B cell (primary cell): ENCODE results near the gene RPS25. TPM values are rescaled to one million over a fixed set of nuclear protein-coding genes. Genes with fewer than 3 reads are reported as not detected.
"Not testable (repeated sequence)": the region's sequence is repeated elsewhere in the genome, so short reads cannot be mapped to it uniquely, and the experiment has no call there.

Experiments
- ATAC-seq: fragments of 200-7000 bp; cut with Tn5 transposase; one replicate; pipeline ENCODE4 v1.10.0; 2021; ENCODE audit warnings: low read depth, mild to moderate bottlenecking, moderate number of reproducible peaks, moderate library complexity
- CTCF ChIA-PET: fragments of 350-600 bp; sonication (Branson Sonifier 250); formaldehyde crosslinking; loops from one replicate; lab custom pipeline; 2021; ENCODE audit warnings: antibody characterized with exemption, inconsistent platforms; lab: Charles Lee
- POLR2A ChIA-PET: fragments of 350-600 bp; sonication (Branson Sonifier 250); formaldehyde crosslinking; loops from one replicate; lab custom pipeline; 2021; ENCODE audit warnings: antibody characterized with exemption; lab: Charles Lee
- DNase-seq: peaks from one replicate; pipeline ENCODE4 v3.0.0; 2013
- H2AFZ ChIP-seq: 2 replicates; pipeline ENCODE4 v1.6.1; 2012; ENCODE audit warnings: mild to moderate bottlenecking, low read depth, low read length; ENCODE audit not compliant: insufficient read depth, poor library complexity, severe bottlenecking
- H3K27ac ChIP-seq, 2 donors: 1 replicate in 1 of 2; 2 replicates in 1 of 2; pipeline ENCODE4 v1.5.1; 2012 to 2013; ENCODE audit warnings: low read length in 2 of 2, mild to moderate bottlenecking in 2 of 2, moderate library complexity in 1 of 2
- H3K27me3 ChIP-seq, 4 experiments: fragments of 200-600 bp in 1 of 4; sonication (generic) in 1 of 4; replicated peaks in 1 of 4; 1 replicate in 2 of 4; 2 replicates in 2 of 4; pipeline versions ENCODE4 v1.6.1 to v1.7.0; 2013 to 2016; ENCODE audit warnings: low read length in 3 of 4, mild to moderate bottlenecking in 2 of 4, mixed read lengths in 1 of 4, moderate library complexity in 1 of 4; ENCODE audit not compliant: insufficient read depth in 4 of 4, control insufficient read depth in 3 of 4; ENCODE audit errors: control extremely low read depth in 1 of 4
- H3K36me3 ChIP-seq, 2 experiments: replicated peaks in 1 of 2; 1 replicate in 1 of 2; 2 replicates in 1 of 2; pipeline versions ENCODE4 v1.6.1 to v1.7.1; 2013; ENCODE audit warnings: low read length in 1 of 2; ENCODE audit not compliant: insufficient read depth in 2 of 2, control insufficient read depth in 1 of 2; ENCODE audit errors: control extremely low read depth in 1 of 2, extremely low read depth in 1 of 2
- H3K4me1 ChIP-seq, 2 donors: fragments of 200-600 bp in 1 of 2; sonication (generic) in 1 of 2; 1 replicate in 1 of 2; 2 replicates in 1 of 2; pipeline versions ENCODE4 v1.5.1 to v1.6.1; 2013 to 2017; ENCODE audit warnings: low read length in 2 of 2; ENCODE audit not compliant: control insufficient read depth in 2 of 2, insufficient read depth in 2 of 2
- H3K4me2 ChIP-seq: replicated peaks from 2 replicates; pipeline ENCODE3; 2012; ENCODE audit warnings: mild to moderate bottlenecking, low read depth, low read length; ENCODE audit not compliant: poor library complexity, severe bottlenecking
- H3K4me3 ChIP-seq, 5 experiments: fragments of 200-600 bp in 1 of 5; sonication (generic) in 1 of 5; 1 replicate in 3 of 5; 2 replicates in 2 of 5; pipeline versions ENCODE4 v1.5.1 to v1.7.0; 2011 to 2016; ENCODE audit warnings: low read length in 4 of 5, mild to moderate bottlenecking in 4 of 5, low read depth in 2 of 5, control low read depth in 1 of 5, moderate library complexity in 1 of 5; ENCODE audit not compliant: insufficient read depth in 1 of 5; ENCODE audit errors: control extremely low read depth in 1 of 5, extremely low read depth in 1 of 5
- H3K79me2 ChIP-seq: fragments of 200-600 bp; sonication (generic); one replicate; pipeline ENCODE4 v1.6.0; 2016; ENCODE audit warnings: low read length; ENCODE audit not compliant: control insufficient read depth, insufficient read depth
- H3K9ac ChIP-seq: fragments of 200-600 bp; sonication (generic); 2 replicates; pipeline ENCODE4 v1.6.1; 2017; ENCODE audit warnings: mild to moderate bottlenecking, low read length, moderate library complexity
- H3K9me3 ChIP-seq, 3 donors: one replicate each; pipeline versions ENCODE4 v1.6.1 to v1.7.1; 2013; ENCODE audit warnings: low read length in 2 of 3; ENCODE audit not compliant: control insufficient read depth in 2 of 3, insufficient read depth in 1 of 3; ENCODE audit errors: control extremely low read depth in 1 of 3
- H4K20me1 ChIP-seq: 2 replicates; pipeline ENCODE4 v1.6.0; 2012; ENCODE audit warnings: mild to moderate bottlenecking, low read length; ENCODE audit not compliant: insufficient read depth, control insufficient read depth, poor library complexity, severe bottlenecking
- H3K27ac Mint-ChIP-seq: one replicate; pipeline ENCODE4 v1.8.0; 2021; ENCODE audit warnings: mixed read lengths
- H3K27me3 Mint-ChIP-seq: one replicate; pipeline ENCODE4 v1.8.0; 2021; ENCODE audit warnings: mixed read lengths
- H3K4me1 Mint-ChIP-seq: one replicate; pipeline ENCODE4 v1.8.0; 2021; ENCODE audit warnings: mixed read lengths
- H3K4me3 Mint-ChIP-seq: one replicate; pipeline ENCODE4 v1.8.0; 2021; ENCODE audit warnings: mixed read lengths
- H3K9me3 Mint-ChIP-seq: one replicate; pipeline ENCODE4 v1.8.0; 2022; ENCODE audit warnings: mixed read lengths; ENCODE audit not compliant: insufficient read depth
- EZH2 ChIP-seq: IDR thresholded peaks from 2 replicates; pipeline ENCODE4 v1.6.1; 2012; ENCODE audit warnings: borderline replicate concordance, low read depth, mild to moderate bottlenecking, moderate library complexity, low read length; ENCODE audit not compliant: insufficient read depth, poor library complexity, severe bottlenecking
- WGBS: methylation state at CpG from one replicate; pipeline ENCODE4 v1.1.5; 2013; ENCODE audit warnings: missing lambda C conversion rate; ENCODE audit not compliant: insufficient coverage; 5-methylcytosine and 5-hydroxymethylcytosine counted together
- intact Hi-C: fragments of 100-400 bp; cut with micrococcal nuclease; formaldehyde crosslinking; loops from one replicate; pipeline ENCODE4 v1.10.0; 2022
- polyA plus RNA-seq: library from polyadenylated mRNA; depleted of rRNA; stranded (reverse); fragments of >200 nt; gene quantifications from 2 replicates; pipeline ENCODE4 v1.2.3, GENCODE V29; 2012
- total RNA-seq, 2 donors: library from RNA; stranded (reverse); fragments of 120-200 nt in 1 of 2; gene quantifications; 1 replicate in 1 of 2; 2 replicates in 1 of 2; pipeline versions ENCODE4 v1.2.3 to v1.2.4, GENCODE V29; 2013 to 2022
- TF ChIP-seq, protein P1 (sequence below): fragments of 200-600 bp; IDR thresholded peaks from one replicate; pipeline ENCODE4 v1.8.0; 2022; ENCODE audit warnings: antibody characterized with exemption, mild to moderate bottlenecking

The RPS25 gene
- total and polyA plus RNA-seq, 2 donors (not counting 1 experiment from before 2014, with no cell fraction given) = 1,823 to 2,003 TPM

DNA sequence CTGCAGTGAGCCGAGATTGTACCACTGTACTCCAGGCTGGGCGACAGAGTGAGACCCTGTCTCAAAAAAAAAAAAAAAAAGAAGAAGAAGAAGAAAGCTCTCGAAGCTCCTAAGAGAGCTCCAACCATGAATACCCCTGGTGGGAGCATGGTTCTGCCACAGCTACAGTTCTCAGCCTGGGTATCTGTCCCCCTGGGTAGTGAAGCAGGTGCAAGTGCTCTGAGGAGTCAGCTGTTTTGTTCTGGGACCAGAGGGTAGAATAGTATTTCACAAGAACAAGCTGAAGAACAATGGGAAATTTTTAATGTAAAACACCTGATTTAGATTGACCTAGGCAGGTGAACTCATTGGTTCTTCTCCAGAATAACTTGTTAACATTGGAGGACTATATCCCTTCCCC is 43.1 kb upstream of the RPS25 start:
- Histone ChIP-seq H4K20me1 (no peaks in the 10 kb centered on the region), H3K4me3 (no peak overlapping the region), H3K9ac (no peak overlapping the region), H3K4me2 (no peak overlapping the region), H3K79me2 (peaks cover 76% of the 10 kb centered on the region), H3K4me1 (peaks cover 9 to 15% of the 10 kb centered on the region in 2 donors), H3K9me3 (no peaks in the 10 kb centered on the region), H2AFZ (no peak overlapping the region), H3K36me3 (peaks cover 3 to 4% of the 10 kb centered on the region in 2 experiments), H3K27me3 (no peaks in the 10 kb centered on the region), H3K27ac (no peak overlapping the region)
- Mint-ChIP-seq H3K27me3 (no peaks in the 10 kb centered on the region), H3K27ac (no peak overlapping the region), H3K9me3 (no peaks in the 10 kb centered on the region), H3K4me3 (no peak overlapping the region), H3K4me1 (peaks cover 26% of the 10 kb centered on the region)
- no CpG with 5 or more reads among the region's 3 CpGs for WGBS
- CTCF ChIA-PET = interaction anchor here (0.7 to 1.1 kb wide), 2 partner anchors 13 to 261 kb away, joined by 3 to 5 read pairs; no protein-coding TSS in a partner anchor
- ATAC-seq (no peak), DNase-seq (no peak)
- no peak for TF ChIP-seq EZH2
- TF ChIP-seq, protein P1, sequence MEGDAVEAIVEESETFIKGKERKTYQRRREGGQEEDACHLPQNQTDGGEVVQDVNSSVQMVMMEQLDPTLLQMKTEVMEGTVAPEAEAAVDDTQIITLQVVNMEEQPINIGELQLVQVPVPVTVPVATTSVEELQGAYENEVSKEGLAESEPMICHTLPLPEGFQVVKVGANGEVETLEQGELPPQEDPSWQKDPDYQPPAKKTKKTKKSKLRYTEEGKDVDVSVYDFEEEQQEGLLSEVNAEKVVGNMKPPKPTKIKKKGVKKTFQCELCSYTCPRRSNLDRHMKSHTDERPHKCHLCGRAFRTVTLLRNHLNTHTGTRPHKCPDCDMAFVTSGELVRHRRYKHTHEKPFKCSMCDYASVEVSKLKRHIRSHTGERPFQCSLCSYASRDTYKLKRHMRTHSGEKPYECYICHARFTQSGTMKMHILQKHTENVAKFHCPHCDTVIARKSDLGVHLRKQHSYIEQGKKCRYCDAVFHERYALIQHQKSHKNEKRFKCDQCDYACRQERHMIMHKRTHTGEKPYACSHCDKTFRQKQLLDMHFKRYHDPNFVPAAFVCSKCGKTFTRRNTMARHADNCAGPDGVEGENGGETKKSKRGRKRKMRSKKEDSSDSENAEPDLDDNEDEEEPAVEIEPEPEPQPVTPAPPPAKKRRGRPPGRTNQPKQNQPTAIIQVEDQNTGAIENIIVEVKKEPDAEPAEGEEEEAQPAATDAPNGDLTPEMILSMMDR = no peak
- intact Hi-C loops = no loop called here
- POLR2A ChIA-PET = interaction anchor here (0.6 kb wide), 1 partner anchor 20 kb away, joined by 7 read pairs; no protein-coding TSS in a partner anchor

DNA sequence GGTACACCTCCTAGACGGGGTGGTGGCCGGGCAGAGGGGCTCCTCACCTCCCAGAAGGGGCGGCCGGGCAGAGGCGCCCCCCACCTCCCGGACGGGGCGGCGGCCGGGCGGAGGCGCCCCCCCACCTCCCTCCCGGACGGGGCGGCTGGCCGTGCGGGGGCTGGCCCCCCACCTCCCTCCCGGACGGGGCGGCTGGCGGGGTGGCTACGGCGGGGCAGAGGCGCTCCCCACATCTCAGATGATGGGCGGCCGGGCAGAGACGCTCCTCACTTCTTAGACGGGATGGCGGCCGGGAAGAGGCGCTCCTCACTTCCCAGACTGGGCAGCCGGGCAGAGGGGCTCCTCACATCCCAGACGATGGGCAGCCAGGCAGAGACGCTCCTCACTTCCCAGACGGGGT is 41.0 kb upstream of the RPS25 start:
- H3K4me1 Mint-ChIP-seq = peaks cover 27% of the 10 kb centered on the region
- H3K9me3 ChIP-seq, H3K9me3 Mint-ChIP-seq, H3K4me3 Mint-ChIP-seq, H2AFZ ChIP-seq, H3K4me3 ChIP-seq, DNase-seq, H3K4me2 ChIP-seq, H3K27ac Mint-ChIP-seq, ATAC-seq, H3K27me3 ChIP-seq, intact Hi-C loops, H3K27me3 Mint-ChIP-seq, H3K9ac ChIP-seq, H3K27ac ChIP-seq, H4K20me1 ChIP-seq: not testable (repeated sequence)
- peaks cover 72% of the 10 kb centered on the region for H3K79me2 ChIP-seq
- WGBS = 100% methylated on average over 2 of the region's 35 CpGs
- POLR2A ChIA-PET = interaction anchor here (3.8 kb wide), 1 partner anchor 8 kb away, joined by 14 read pairs; the partner anchor contains the start of gene VPS11
- CTCF ChIA-PET = interaction anchor here (0.6 kb wide), 1 partner anchor 39 kb away, joined by 4 read pairs; no protein-coding TSS in a partner anchor
- H3K4me1 ChIP-seq = peaks cover 17 to 24% of the 10 kb centered on the region in 2 donors
- peaks cover 4 to 15% of the 10 kb centered on the region in 2 experiments for H3K36me3 ChIP-seq
